ENCODE results near the gene EGLN3.
A peak's percentile ranks its signal among the peaks of the same experiment; 100 is the strongest.

The EGLN3 gene

DNA sequence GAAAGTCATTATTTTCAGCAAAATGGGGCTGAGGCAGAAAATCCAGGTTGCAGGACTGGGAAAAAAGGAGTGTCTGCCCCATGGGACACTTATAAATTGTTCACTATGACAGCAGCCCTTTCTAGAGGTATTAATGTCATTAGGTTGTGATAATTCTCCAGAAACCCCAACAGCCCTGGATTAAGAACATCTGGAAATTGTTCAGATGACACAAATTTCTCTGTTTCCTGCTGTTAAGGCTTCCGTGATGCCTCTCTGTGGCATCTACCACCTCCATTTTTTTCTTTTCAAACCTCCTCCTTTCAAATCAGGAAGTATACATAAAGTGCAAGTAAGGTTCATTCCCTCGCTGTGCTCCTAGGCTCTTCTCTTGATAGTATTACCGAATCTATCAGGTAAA, 25.6 kb downstream of the EGLN3 start:
- DNase-seq, result no peak
- intact Hi-C loops (cut with DNase I; ENCODE audit: low total_unique reads), result no loop called here
- Histone ChIP-seq H3K4me3 (no peak overlapping the region), H3K36me3 (peaks cover 0 to 17% (median 5%) of the 10 kb centered on the region in 3 donors), H3K9me3 (no peaks in the 10 kb centered on the region), H3K4me1 (peaks cover 0 to 14% (median 0%) of the 10 kb centered on the region in 4 donors), H3K27me3 (no peaks in the 10 kb centered on the region), H3K27ac (no peak overlapping the region)
- TF ChIP-seq, protein P1, sequence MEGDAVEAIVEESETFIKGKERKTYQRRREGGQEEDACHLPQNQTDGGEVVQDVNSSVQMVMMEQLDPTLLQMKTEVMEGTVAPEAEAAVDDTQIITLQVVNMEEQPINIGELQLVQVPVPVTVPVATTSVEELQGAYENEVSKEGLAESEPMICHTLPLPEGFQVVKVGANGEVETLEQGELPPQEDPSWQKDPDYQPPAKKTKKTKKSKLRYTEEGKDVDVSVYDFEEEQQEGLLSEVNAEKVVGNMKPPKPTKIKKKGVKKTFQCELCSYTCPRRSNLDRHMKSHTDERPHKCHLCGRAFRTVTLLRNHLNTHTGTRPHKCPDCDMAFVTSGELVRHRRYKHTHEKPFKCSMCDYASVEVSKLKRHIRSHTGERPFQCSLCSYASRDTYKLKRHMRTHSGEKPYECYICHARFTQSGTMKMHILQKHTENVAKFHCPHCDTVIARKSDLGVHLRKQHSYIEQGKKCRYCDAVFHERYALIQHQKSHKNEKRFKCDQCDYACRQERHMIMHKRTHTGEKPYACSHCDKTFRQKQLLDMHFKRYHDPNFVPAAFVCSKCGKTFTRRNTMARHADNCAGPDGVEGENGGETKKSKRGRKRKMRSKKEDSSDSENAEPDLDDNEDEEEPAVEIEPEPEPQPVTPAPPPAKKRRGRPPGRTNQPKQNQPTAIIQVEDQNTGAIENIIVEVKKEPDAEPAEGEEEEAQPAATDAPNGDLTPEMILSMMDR (IDR thresholded peaks at IDR 0.05), result no peak

DNA sequence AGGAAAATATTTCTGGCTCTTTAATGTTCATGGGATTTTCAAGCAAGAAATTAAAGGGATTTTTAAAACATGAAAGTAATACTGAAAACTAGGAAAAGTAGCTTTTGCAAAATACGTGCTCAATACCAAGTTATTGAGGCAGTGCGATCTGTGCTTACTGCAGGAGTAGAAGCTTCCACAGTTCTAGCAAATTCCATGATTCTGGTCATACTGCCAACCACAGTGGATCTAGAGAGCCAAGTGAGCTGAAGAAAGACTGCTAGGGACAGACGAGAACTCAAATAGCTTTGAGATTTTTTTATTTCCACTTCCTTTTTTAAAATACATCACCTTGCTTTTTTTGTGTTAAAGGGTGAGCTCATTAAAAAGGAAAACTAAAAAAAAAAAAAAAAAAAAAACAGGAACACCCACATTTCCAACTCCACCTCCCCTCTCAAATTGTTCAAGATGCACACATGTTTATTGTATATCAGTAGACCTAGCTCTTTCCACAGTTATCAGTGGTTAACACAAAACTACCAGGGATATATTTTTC, 26.2 kb downstream of the EGLN3 start:
- H3K9me3 ChIP-seq, result no peaks in the 10 kb centered on the region
- no peaks in the 10 kb centered on the region for H3K27me3 ChIP-seq
- no peak overlapping the region for H3K4me3 ChIP-seq
- H3K27ac ChIP-seq, result no peak overlapping the region
- peaks cover 0 to 17% (median 5%) of the 10 kb centered on the region in 3 donors for H3K36me3 ChIP-seq
- TF ChIP-seq, protein P1 (IDR thresholded peaks at IDR 0.05), result no peak
- DNase-seq, result no peak
- intact Hi-C loops (cut with DNase I; ENCODE audit: low total_unique reads), result no loop called here
- H3K4me1 ChIP-seq, result peaks cover 0 to 8% (median 0%) of the 10 kb centered on the region in 4 donors

DNA sequence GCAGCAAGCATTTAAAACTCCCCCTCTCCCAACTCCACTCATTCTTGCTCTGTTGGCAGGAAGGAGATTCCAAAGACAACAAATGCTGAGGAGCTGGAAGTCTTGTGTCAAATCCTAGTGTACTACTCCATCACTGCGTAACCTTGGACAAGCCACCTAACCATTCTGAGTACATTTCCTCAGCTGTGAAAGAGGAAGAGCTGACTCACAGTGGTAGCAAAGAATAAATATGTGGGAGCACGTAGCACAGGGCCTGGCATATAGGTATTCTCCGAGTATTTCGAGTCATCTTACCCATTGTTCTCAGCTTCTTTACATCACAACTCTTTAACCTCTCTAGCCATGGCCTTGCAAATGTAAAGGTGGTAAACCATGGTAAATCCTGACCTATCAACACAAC, 28.7 kb downstream of the EGLN3 start:
- no peaks in the 10 kb centered on the region for H3K9me3 ChIP-seq

DNA sequence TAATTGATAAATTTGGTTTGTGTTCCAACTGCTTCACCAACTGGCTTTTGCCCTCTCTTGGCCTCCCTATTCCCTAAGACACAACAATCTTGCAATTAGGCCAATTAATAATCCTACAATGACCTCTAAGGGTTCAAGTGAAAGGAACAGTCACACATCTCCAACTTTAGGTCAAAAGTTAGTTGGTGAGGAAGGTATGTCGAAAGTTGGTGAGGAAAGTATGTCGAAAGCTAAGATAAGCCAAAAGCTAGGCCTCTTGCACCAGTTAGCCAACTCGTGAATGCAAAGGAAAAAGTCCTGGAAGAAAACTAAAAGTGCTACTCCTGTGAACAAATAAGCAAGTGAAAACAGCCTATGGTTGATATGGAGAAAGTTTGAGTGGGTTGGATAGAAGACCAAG, 32.6 kb downstream of the EGLN3 start:
- H3K4me1 ChIP-seq, result peaks cover 0 to 42% (median 14%) of the 10 kb centered on the region in 4 donors
- no peaks in the 10 kb centered on the region for H3K9me3 ChIP-seq
- H3K4me3 ChIP-seq, result no peak overlapping the region
- no peaks in the 10 kb centered on the region for H3K27me3 ChIP-seq
- TF ChIP-seq, protein P1 (IDR thresholded peaks at IDR 0.05), result no peak
- peak overlapping the region in 1 of 2 donors; percentile 19 for H3K27ac ChIP-seq
- no peak for DNase-seq
- intact Hi-C loops (cut with DNase I; ENCODE audit: low total_unique reads), result loop anchor here (1.0 to 5.0 kb wide), 2 partner anchors 34 to 162 kb away; partner anchors contain the start of gene EGLN3
- no peaks in the 10 kb centered on the region for H3K36me3 ChIP-seq

More for the DNA sequence above, 28.7 kb downstream of the EGLN3 start:
- intact Hi-C loops (cut with DNase I; ENCODE audit: low total_unique reads), result no loop called here
- no peak overlapping the region for H3K27ac ChIP-seq
- H3K4me3 ChIP-seq, result no peak overlapping the region
- H3K36me3 ChIP-seq, result peaks cover 0 to 5% (median under 1%) of the 10 kb centered on the region in 3 donors
- no peak for DNase-seq
- H3K27me3 ChIP-seq, result no peaks in the 10 kb centered on the region
- TF ChIP-seq, protein P1 (IDR thresholded peaks at IDR 0.05), result no peak
- H3K4me1 ChIP-seq, result peaks cover 0 to 14% (median 3%) of the 10 kb centered on the region in 4 donors

DNA sequence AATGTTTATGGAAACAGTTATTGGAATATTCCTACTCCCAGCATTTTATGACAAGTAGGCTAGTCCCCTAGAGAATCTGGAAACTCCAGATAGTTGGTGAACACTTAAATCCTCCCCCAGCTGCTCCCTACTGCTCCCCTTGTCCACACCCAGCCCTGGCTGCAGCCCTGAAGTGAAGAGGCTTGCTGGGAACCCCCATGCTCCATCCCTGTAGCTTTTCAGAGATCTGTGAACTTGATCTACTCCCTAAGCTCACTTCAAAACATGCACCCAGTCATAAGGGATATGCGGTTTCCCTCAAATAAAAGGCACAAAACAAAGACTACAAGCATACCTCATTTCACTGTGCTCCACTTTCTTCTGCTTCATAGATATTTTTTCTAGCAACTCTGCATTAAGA, 33.2 kb downstream of the EGLN3 start:
- no peaks in the 10 kb centered on the region for H3K9me3 ChIP-seq
- intact Hi-C loops (cut with DNase I; ENCODE audit: low total_unique reads), result loop anchor here (1.0 to 5.0 kb wide), 2 partner anchors 35 to 163 kb away; partner anchors contain the start of gene EGLN3
- H3K4me1 ChIP-seq, result peaks cover 0 to 42% (median 14%) of the 10 kb centered on the region in 4 donors
- DNase-seq, result no peak
- H3K27me3 ChIP-seq, result no peaks in the 10 kb centered on the region
- no peak overlapping the region for H3K4me3 ChIP-seq
- no peaks in the 10 kb centered on the region for H3K36me3 ChIP-seq
- peak overlapping the region; percentile 55 to 59 for H3K27ac ChIP-seq
- TF ChIP-seq, protein P1 (IDR thresholded peaks at IDR 0.05), result no peak

Measured in tibial artery (tissue), 4 donors.